ENCODE measurements around the gene TICRR. TPM values are rescaled to one million over a fixed set of nuclear protein-coding genes. Genes with fewer than 3 reads are reported as not detected.

Gene TICRR
- 0.09 and 0.32 TPM in 2 replicates for total RNA-seq

GRCh38 chr15:89575146-89575655 lies at the start of gene TICRR:
Gene TICRR, plus strand, starts transcription at chr15:89575469. Its CDS starts 118 bp downstream, at chr15:89575587.

GRCh38 chr15:89654847-89655805 lies 79.9 kb downstream of the TICRR start, which contains the start of gene KIF7:
Gene KIF7, minus strand, starts transcription at chr15:89655467. Its CDS starts 2,537 bp downstream, at chr15:89652930.

Other genes with a start within 250 kb of the TICRR start
- gene POLG, start 240.6 kb upstream of the TICRR start, total RNA-seq: 37.7 and 40.5 TPM in 2 replicates
- 0.16 and 0.43 TPM in 2 replicates for gene RHCG, start 78.9 kb upstream of the TICRR start, total RNA-seq
- 13.4 and 15.1 TPM in 2 replicates for gene KIF7, start 80.0 kb downstream of the TICRR start, total RNA-seq
- 0.26 TPM in 1 of 2 replicates, not detected in the other for gene PLIN1, start 103.9 kb downstream of the TICRR start, total RNA-seq
- 8.5 and 10.8 TPM in 2 replicates for gene PEX11A, start 115.3 kb downstream of the TICRR start, total RNA-seq
- gene WDR93, start 115.3 kb downstream of the TICRR start, total RNA-seq: 0.09 and 0.16 TPM in 2 replicates
- gene MESP1, start 175.8 kb downstream of the TICRR start, total RNA-seq: 0.17 and 0.79 TPM in 2 replicates
- 0.52 and 1.9 TPM in 2 replicates for gene MESP2, start 200.9 kb downstream of the TICRR start, total RNA-seq
- gene ANPEP, start 239.4 kb downstream of the TICRR start, total RNA-seq: 30.3 and 62.4 TPM in 2 replicates

Measured in bronchial smooth muscle cell (primary cell).